Measurements from ENCODE around the gene TRIP12.
"Not testable (repeated sequence)": the region's sequence is repeated elsewhere in the genome, so short reads cannot be mapped to it uniquely, and the experiment has no call there.

TRIP12 gene

DNA sequence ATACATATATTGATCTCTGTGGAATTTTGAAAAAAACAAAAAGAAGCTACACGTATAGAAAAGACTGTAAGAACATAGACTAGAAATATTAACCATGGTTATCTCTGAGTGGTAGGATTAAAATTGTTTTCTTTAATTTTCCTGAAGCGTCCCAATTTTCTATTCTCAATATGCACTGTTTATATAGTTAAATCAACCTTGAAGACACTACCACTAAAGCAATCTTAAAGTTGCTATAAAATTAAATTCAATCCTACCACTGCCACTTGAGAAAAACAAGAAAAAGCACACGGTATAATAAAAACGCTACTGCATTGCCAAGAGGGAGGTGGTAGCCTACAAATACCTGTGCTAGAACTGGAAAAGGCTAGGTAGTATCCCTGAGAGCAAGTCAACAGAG, 47.2 kb downstream of the TRIP12 start:
- no peak for DNase-seq (ENCODE audit: low spot score)

DNA sequence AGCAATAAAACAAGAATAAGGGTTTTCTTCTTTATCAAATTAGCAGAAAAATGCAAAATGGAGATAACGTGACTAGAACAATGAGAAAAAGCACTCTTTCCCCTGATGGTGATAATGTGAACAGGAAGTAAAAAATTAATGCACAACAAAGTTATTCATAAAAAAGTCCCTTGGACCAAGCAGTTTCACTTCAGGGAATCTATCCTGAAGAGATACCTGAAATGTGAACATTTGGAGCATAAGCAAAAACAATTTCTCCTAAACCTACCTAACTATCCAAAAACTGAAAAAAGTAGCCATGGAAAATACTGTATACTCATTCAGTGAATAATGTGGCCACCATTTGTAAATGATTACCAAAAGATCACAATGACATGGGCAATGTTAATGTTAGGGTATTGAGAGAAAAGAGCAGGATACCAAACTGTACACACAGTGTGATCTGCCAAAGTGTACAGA, 48.7 kb downstream of the TRIP12 start:
- DNase-seq (ENCODE audit: low spot score) = no peak

DNA sequence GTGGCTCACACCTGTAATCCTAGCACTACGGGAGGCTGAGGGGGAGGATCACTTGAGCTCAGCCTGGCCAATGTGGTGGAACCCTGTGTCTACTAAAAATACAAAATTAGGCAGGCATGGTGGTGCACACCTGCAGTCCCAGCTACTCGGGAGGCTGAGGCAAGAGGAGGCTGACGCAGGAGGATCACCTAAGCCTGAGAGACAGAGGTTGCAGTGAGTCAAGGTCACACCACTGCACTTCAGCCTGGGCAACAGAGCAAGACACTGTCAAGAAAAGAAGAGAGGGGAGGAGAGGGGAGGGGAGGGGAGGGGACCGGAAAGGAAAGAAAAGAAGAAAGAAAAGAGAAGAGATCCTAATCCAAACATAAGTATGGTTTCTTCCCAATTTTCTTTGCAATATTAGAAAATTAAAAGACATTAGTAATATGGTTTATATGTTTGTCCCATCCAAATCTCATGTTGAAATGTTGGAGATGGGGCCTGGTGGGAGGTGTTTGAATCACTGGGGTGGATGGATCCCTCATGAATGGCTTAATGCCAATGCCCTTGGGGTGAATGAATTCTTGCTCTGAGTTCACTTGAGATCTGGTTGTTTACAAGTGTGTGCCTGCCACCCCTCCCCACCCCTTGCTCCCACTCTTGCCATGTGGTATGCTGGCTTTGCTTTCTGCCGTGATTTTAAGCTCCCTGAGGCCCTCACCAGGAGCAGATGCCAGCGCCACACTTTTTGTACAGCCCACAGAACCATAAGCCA, 50.7 kb downstream of the TRIP12 start:
- DNase-seq (ENCODE audit: low spot score) = no peak

DNA sequence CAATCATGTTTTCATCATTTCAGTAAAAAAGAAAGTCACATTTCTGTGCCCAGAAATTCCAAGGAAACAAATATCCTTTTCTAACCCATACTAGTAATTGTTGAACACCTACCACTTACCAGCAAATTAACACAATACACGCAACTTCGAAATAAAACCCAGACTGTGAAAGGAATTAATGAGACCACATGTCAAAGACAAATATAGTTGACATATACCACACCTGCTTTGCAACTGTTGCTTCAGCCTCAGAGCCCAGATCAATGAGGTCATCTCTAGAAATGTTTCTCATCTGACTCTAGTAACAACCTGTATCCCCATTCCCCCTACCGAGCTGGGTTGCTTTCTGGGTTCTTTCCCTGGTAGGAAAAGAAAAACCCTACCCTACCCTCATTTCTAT, 52.6 kb downstream of the TRIP12 start:
- DNase-seq (ENCODE audit: low spot score) = no peak

DNA sequence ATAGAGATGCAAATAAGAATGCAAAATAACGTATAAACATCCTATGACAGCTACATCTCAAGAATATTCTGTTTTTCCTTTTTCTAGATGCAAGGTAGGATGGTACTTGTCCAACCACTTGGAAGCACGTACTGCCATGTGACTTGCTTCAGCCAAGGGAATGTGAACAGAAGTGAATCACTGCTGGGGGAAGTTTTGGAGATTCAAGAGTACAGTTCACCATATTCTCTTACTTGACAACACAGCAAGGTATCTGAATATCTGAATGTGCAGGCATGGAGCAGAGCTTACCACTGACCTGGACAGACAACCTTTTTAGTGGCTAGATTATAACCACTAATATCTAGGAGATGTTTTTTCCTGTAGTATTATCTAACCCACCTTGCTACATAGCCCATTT, 53.0 kb downstream of the TRIP12 start:
- no peak for DNase-seq (ENCODE audit: low spot score)

DNA sequence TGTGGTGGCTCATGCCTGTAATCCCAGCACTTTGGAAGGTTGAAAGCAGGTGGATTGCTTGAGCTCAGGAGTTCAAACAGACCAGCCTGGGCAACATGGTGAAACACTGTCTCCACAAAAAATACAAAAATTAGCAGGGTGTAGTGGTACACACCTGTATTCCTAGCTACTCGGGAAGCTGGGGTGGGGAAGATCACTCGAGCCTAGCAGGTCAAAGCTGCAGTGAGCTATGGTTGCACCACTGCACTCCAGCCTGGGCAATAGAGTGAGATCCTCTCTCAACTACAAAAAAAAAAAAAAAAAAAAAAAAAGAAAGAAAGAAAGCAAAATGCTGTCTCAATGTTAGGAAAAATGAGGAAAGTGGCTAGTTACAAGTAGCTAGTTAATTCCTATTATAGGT, 56.8 kb downstream of the TRIP12 start:
- no peak for DNase-seq (ENCODE audit: low spot score)

DNA sequence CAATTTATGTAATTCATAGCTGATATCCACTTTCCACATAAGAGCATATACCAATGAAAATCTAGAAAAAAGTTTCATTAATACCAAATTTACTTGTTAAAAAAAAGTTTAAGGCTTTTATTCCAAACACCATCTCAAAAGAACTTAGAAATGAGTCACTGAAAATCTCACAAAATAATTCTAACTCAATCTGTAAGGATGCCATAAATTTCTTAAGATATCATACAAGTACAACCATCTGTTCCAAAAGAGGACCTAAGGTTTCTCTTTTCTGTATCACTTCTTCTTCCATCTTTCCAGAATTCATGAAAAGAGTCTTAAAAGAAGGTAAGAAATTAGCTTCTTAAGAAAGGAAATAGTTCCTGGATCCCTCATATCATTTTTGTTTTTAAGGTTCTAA, 60.4 kb downstream of the TRIP12 start:
- DNase-seq (ENCODE audit: low spot score) = no peak

DNA sequence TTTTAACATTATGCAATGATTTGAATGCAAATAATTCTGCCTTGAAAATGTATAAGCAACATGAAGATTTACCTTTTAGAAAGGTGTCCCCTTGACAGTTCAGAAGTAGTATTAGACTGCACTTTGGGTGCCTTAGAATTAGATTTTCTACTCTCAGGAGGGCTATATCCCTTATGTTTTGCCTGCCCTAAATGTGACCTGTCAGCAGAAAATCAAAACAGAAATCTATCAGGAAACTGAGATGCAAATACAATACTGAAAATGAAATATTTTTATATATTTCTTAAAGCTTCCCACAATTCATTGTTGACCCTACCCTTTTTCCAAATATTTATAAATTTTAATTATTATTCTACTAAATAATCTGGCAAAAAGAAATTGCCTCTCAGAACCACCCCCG, 61.5 kb downstream of the TRIP12 start:
- DNase-seq (ENCODE audit: low spot score) = no peak

DNA sequence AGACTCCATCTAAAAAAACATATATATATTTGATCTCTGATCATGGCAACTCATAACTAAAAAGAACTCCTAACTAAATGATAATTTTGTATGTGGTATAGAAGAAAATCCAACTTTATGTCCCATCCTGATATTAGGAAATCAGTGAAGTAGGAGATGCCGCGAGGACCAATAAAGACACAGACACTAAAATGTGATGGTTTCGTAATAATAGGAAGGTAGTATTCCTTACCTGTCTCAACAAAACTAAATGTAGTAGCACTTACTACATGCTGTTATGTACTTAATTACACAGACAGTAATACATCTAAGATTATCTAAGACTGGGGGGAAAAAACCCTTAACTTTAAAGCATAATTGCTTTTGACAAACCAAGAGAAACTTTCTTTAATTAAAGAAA, 63.5 kb downstream of the TRIP12 start:
- no peak for DNase-seq (ENCODE audit: low spot score)

DNA sequence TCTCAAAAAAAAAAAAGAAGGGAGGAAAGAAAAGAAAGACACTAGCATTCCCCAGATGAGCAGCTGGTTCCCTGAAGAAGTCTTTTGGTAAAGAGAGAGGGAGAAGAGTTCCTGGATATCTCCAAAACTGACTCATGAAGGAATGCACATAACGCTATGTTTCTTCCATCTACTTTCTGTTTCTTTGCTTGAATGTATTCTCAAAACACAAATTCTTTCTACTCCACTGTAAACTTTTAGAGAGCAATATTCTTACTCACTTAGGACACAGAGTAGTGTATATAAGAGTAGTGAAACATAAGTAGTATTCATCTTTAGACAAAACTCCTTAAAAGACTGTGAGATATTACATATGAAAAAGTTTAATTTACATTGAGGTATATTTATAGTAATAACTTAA, 64.2 kb downstream of the TRIP12 start:
- DNase-seq (ENCODE audit: low spot score) = no peak

DNA sequence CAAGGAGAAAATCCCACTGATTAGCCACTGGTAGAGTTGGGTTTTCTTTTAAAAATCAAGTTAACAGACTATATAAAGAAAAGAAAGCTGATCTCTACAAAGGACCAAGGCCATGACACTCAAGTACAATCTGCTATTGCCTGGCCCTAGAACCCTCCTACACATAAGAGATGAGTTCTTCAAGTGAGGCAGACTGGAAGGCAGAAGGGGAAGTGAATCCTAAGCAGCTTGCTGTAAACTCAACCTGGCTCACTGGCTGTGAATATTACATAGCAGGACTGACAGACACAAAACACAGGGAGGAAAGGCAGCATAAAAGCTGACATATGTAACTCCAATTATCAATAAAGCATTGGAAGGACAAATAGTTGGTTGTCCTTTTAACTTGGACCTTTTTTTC, 65.4 kb downstream of the TRIP12 start:
- DNase-seq (ENCODE audit: low spot score) = no peak

DNA sequence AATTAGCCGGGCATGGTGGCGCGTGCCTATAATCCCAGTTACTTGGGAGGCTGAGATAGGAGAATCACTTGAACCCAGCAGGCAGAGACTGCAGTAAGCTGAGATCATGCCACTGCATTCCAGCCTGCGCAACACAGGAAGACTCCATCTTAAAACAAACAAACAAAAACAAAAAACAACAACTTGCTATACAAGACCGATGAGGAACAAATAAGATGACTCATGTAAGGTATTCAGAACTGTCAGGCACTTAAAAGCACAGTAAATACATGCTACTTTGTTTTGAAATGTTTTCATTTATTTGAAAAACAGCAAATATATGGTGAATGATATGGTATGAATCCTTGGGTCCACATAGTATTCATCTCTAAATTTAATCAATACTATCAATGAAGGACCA, 66.7 kb downstream of the TRIP12 start:
- no peak for DNase-seq (ENCODE audit: low spot score)

DNA sequence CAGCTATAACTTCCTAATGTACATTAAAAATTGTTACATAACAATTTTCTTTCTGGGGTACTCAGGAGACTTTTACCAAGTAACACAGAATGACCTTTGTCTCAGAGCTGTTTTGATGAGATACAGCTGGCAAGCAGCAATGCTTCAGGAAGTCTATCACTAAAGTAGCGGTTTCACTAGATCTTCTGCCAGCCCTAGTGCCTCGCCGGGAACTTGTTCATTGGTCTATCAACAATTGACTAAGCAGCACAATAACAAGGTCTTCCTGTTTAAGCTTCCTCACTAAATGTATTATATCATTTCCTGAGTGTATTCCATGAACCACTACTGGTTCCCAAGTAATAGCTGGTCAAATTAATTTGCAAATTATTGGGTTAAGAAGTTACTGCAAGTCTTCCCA, 69.2 kb downstream of the TRIP12 start:
- peak; percentile 39 for DNase-seq (ENCODE audit: low spot score)

DNA sequence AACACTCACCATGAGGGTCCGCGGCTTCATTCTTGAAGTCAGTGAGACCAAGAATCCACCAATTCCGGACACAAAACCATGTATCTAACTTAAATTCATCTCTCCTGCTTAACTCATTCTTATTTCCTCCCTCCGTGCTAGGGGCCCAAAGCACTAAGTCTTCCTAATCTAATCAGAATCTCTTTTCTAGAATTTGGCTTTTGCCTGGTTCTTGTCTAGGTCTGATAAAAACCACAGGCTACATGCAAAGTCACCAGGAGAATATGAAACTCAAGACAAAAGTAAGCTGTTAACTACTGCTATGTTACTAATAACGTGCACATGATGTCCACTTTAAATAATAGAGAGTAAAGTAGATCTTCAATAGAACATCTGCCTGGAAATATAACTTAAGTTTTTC, 69.9 kb downstream of the TRIP12 start:
- DNase-seq (ENCODE audit: low spot score) = no peak

DNA sequence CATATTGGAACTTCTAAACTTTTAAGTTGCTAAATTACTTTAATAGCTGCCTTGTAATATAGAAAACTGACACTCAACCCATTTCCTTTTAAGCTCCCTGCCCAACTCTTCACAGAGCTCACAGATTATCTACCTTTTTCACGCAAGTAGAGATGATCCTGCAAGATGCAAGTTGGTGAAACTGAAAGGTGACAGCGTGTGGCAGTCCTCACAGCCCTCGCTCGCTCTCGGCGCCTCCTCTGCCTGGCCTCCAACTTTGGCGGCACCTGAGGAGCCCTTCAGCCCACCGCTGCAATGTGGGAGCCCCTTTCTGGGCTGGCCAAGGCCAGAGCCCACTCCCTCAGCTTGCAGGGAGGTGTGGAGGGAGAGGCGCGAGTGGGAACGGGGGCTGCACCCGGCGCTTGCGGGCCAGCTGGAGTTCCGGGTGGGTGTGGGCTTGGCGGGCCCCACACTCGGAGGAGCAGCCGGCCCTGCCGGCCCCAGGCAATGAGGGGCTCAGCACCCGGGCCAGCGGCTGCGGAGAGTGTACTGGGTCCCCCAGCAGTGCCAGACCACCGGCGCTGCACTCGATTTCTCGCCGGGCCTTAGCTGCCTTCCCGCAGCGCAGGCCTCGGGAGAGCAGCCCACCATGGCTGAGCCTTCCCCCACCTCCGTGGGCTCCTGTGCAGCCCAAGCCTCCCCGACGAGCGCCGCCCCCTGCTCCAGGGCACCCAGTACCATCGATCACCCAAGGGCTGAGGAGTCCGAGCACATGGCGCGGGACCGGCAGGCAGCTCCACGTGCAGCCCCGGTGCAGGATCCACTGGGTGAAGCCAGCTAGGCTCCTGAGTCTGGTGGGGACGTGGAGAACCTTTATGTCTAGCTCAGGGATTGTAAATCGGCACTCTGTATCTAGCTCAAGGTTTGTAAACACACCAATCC, 71.2 kb downstream of the TRIP12 start:
- DNase-seq (ENCODE audit: low spot score) = not testable (repeated sequence)

DNA sequence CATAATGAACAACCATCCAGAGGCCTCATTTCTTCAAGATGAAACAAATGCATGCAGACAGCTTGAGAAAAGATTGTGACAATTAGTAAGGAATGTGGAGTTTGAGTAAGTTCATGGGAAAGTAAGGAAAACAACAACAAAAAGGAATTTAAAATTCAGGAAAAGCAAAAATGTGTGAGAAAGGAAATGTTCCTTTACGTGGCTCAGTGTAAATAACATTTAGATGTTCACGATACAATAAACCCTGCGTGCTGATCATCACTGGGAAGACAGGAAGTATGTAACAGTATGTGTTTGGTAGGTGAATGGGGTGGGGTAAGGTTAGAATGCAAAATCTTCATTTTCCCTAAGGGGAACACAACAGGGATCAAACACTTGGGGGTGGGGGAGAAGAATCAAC, 72.7 kb downstream of the TRIP12 start:
- no peak for DNase-seq (ENCODE audit: low spot score)

DNA sequence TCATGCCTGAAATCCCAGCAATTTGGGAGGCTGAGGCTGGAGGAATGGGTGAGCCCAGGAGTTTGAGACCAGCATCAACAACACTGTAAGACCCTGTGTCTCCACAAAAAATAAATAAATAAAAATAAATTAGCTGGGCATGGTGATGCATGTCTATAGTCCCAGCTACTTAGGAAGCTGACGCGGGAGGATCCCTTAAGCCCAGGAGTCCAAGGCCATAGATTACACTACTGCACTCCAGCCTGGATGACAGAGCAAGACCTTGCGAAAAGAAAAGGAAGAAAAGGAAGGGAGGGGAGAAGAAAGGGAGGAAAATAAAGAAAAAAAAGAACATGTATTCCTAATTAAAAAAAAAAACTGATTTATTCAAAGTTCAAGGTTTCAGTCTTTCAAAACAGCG, 78.2 kb downstream of the TRIP12 start:
- DNase-seq (ENCODE audit: low spot score) = no peak

DNA sequence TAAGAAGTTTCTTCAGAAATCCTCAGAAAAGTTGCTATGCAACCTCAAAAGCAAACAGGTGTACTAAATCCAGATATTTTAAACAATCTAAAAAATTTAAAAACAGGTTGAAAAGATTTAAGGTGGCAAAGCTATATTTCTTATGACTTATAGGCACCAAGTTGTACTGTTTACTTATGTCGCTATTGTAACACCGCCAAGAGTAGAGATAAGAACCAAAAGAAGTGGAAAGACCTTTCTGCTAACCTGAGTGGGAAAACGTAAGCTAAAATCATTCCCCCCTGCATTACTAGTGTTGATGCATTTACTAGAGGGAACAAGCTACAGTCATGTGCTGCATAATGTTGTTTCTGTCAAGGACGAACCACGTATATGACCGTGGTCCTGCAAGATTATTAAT, 83.1 kb downstream of the TRIP12 start:
- no peak for DNase-seq (ENCODE audit: low spot score)

DNA sequence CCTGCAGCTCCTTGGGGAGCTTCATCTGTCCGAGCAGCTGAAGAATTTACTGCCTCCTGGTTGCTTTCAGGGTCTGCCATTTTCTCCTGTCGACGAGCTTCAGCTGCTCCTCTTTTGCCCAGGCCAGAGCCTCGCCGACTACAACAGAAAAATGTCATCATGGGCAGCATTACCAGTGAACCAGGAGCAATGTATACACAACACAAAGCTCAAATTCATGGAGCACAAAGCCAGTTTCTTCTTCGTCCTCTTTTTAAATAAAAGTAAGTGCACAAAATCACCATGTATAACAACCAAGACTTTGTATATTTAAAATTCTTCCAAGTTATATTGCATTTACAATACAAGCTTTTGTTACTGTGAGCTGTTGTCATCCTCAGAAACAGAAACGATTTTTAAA, 85.0 kb downstream of the TRIP12 start:
- no peak for DNase-seq (ENCODE audit: low spot score)

DNA sequence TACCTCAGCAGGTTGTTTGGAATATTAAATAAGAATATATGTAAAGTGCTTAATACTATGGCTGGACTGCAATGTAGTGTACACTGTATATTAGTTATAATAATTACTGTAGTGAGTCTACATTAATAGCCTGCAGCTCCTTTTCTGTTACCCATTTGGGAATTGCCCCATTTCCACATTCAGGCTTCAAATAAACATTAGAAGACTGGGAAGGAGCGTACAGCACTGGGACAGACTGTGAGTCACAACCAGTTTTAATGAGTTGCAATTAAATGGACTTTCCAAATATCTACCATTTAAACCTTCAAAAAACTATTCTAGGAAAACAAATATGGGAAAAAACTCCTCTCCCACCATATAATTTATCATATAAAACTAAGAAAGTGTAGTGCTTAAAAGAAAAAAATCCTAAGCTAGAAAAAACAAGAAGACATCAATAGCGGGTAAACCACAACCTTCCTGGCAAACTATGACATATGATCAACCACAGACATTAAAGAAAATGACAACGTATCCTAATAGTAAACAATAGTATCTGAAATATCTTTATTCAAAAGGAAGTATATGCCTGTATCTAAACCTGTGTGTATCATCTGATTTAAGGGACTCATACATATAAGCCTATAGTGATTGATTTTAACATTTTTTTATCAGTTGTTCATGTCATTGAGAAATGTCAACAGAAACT, 86.1 kb downstream of the TRIP12 start:
- no peak for DNase-seq (ENCODE audit: low spot score)

DNA sequence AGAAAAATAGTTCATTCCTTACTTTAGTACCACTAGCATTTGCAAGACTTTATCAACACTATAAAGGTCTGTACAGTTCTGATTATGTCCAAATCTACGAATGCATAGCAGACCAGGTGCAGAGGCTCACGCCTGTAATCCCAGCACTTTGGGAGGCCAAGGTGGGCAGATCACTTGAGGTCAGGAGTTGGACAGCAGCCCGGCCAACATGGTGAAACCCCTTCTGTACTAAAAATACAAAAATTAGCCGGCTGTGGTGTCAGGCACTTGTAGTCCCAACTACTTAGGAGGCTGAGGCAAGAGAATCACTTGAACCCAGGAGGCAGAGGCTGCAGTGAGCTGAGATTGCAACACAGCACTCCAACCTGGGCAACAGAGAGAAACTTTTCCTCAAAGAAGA, 87.4 kb downstream of the TRIP12 start:
- not testable (repeated sequence) for DNase-seq (ENCODE audit: low spot score)

DNA sequence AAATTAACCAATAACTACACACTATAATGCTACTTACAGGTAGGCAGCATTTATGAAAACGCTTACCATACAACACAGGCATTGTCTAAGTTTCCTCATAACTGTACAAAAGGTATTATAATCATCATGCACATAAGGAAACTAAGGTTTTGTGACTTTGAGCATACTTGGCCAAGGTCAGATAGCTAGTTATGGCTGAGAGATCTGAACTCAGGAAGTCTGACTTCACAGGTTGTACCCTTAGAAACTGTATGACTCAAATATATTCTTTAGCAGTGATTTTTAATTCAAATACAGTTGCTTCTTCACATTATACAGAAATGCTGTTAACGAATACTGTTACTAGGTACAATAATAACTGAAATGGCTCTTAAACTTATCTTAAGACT, 89.3 kb downstream of the TRIP12 start:
- no peak for DNase-seq (ENCODE audit: low spot score)
